ENCODE measurements around the gene ZBP1.

Gene ZBP1

DNA sequence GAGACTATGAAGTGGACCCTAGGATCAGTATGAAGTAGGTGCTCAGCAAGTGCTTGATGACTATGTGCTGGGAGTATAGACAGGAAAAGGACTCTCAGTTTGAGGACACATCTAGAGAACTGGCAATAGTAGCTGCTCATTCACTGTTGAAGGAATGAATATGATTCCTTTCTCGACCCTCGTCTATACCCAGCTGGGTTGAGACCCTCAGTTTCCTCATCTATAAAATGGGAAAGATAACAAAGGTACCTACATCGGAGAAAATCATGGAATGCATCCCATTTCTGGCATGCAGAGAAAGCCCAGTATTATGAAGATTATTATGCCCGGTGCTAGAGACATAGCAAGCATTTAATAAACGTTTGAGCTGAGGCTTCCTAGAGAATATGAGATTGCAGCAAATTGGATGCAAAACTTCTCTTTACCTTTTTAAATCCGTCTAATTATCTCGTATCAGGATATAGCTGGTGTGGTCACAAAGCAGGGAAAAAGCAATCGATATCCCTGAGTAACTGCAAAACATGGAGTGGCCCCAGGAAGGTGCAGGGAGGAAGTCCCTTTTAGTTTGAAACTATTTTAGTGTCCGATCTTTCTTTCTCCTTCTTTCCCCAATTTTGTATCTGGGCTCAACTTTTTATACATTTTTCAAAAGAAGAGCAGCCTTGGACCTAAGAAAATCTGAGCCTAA is 62.2 kb downstream of the ZBP1 start:
- DNase-seq (ENCODE audit: low spot score), result no peak

DNA sequence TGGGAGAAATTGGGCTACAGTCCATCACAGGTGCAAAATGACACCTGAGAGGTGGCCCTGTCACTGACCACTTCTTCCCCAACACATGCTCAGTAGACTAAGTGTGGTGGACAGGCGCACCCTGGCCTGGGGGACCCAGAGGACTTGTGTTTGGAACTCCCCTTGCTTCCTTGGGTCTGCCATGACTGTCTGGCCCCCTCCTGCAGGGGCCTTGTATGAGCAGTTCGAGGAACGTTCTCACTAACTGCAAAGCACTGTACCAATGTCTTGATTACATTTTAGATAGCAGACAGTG is 63.3 kb downstream of the ZBP1 start:
- no peak for DNase-seq (ENCODE audit: low spot score)

DNA sequence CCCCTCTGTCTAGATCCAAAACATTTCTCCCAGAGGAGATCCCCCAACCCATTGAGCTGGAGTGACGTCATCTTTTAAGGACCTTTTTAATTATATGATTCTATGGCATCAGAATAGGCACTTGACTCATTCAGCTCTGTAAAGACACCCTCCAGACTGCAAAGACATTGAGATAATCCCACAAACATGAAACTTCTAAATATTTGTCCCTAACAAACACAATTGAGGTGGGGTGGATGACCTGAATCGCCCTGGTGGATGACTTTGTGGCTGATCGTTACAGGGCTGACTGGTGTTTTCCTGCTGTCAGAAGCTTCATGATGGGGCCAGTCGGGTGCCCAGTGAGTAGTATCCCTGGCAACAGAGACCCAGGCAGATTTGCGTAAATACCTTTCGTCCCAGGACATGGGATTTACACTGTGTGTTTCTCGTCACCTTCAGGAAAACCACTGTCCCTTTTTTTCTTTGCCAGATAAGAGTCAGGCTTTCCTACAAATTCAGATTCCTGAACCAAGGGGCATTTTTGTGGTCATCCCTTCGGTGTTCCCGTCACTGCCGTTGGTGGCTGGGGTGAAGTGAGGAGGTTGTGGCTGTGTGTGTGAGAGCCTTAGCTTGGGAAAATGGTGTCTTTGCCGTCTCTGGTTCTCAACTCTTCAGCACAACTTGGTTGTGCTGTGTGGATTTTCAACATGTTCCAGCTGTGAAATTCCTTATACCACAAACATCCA is 64.6 kb downstream of the ZBP1 start:
- no peak for DNase-seq (ENCODE audit: low spot score)

All from RKO (cell line).